ENCODE measurements around the gene NFATC1. TPM values are rescaled to one million over a fixed set of nuclear protein-coding genes. Genes with fewer than 3 reads are reported as not detected.

The NFATC1 gene
- total and polyA plus RNA-seq, 4 donors = 4.6 to 8.0 (median 6.8) TPM

DNA sequence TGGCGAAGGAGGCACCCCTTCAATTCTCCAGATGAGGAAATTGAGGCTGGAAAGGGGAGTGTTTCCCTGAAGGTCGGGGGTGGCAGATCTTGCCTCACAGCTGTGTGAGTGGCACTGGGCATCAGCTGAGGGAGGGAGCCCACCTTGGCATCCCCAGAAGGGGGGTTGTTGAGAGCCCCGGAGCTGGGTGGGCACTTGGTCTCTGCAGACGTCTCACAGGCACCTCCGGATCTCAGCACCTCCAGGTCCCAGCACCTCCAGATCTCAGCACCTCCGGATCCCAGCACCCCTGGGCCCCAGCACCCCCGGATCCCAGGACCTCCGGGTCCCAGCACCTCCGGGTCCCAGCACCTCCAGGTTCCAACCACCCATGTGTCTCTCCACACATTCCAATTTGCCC lies 137.9 kb downstream of the NFATC1 start:
- H3K27ac ChIP-seq (ENCODE audit: low read depth, low read length) = no peak overlapping the region
- 95% methylated on average over 9 of the region's 9 CpGs for WGBS (ENCODE audit: insufficient coverage)

DNA sequence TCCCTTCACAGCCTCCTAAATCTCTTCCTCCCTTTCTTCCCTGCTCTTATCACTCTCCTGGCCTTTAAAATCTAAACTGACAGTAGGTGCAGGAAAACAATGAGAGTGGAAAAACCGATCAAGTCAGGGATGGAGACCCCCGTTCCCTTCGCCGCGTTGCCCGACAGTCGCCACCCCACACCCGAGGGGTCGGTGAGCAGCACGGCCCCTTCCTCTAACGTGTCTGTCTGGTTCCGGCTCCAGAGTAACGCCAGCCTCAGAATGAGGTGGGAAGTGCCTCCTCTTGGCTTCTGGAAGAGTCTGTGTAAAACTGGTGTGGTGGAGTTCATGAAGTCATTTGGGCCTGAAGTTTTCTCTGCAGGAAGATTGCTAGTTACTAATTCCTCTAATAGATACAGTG lies 138.6 kb downstream of the NFATC1 start:
- Histone ChIP-seq H3K27me3 (ENCODE audit: control insufficient read depth, insufficient read depth, low read length) (peaks cover 6% of the 10 kb centered on the region), H3K36me3 (ENCODE audit: control insufficient read depth, insufficient read depth, low read length) (peaks cover 4% of the 10 kb centered on the region), H3K27ac (ENCODE audit: low read depth, low read length) (no peak overlapping the region), H3K9me3 (ENCODE audit: control insufficient read depth, insufficient read depth, low read length) (no peaks in the 10 kb centered on the region), H3K4me3 (ENCODE audit: low read depth, low read length) (no peak overlapping the region), H3K4me1 (ENCODE audit: control insufficient read depth, insufficient read depth, low read length) (peaks cover 16% of the 10 kb centered on the region)
- no peak for DNase-seq (ENCODE audit: low read depth in 4 of 6, low spot score in 6 of 6)
- 91% methylated on average over 13 of the region's 13 CpGs for WGBS (ENCODE audit: insufficient coverage)

More for the DNA sequence above, 137.9 kb downstream of the NFATC1 start:
- no peaks in the 10 kb centered on the region for H3K9me3 ChIP-seq (ENCODE audit: control insufficient read depth, insufficient read depth, low read length)
- no peak for DNase-seq (ENCODE audit: low read depth in 4 of 6, low spot score in 6 of 6)
- peaks cover 7% of the 10 kb centered on the region for H3K36me3 ChIP-seq (ENCODE audit: control insufficient read depth, insufficient read depth, low read length)
- peaks cover 6% of the 10 kb centered on the region for H3K27me3 ChIP-seq (ENCODE audit: control insufficient read depth, insufficient read depth, low read length)
- no peak overlapping the region for H3K4me3 ChIP-seq (ENCODE audit: low read depth, low read length)
- peaks cover 21% of the 10 kb centered on the region for H3K4me1 ChIP-seq (ENCODE audit: control insufficient read depth, insufficient read depth, low read length)

DNA sequence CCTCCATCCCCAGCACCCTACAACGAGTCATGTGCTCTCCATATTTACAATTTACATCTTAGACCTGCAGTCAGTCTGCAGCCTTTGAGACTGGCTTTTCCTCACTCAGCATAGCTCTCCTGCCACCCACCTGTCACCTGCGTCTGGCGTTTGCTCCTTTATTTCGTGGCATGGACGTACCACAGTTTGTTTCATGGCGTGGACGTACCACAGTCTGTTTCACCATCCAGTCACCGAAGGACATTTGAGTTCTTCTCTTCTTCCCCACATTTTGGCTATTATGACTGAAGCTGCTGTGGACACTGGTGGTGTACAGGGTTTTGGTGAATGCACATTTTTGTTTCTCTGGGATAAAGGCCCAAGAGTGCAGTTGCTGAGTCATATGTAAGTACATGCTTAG lies 142.0 kb downstream of the NFATC1 start:
- peaks cover 15% of the 10 kb centered on the region for H3K4me1 ChIP-seq (ENCODE audit: control insufficient read depth, insufficient read depth, low read length)
- no peak overlapping the region for H3K27ac ChIP-seq (ENCODE audit: low read depth, low read length)
- 93% methylated on average over 7 of the region's 8 CpGs for WGBS (ENCODE audit: insufficient coverage)
- H3K36me3 ChIP-seq (ENCODE audit: control insufficient read depth, insufficient read depth, low read length) = no peaks in the 10 kb centered on the region
- DNase-seq (ENCODE audit: low read depth in 4 of 6, low spot score in 6 of 6) = no peak
- H3K4me3 ChIP-seq (ENCODE audit: low read depth, low read length) = no peak overlapping the region
- no peaks in the 10 kb centered on the region for H3K9me3 ChIP-seq (ENCODE audit: control insufficient read depth, insufficient read depth, low read length)
- peaks cover 3% of the 10 kb centered on the region for H3K27me3 ChIP-seq (ENCODE audit: control insufficient read depth, insufficient read depth, low read length)

GRCh38 chr18:79538635-79539034 lies 142.9 kb downstream of the NFATC1 start:
- DNase-seq (ENCODE audit: low read depth in 4 of 6, low spot score in 6 of 6) = no peak
- Histone ChIP-seq H3K27me3 (ENCODE audit: control insufficient read depth, insufficient read depth, low read length) (no peaks in the 10 kb centered on the region), H3K9me3 (ENCODE audit: control insufficient read depth, insufficient read depth, low read length) (no peaks in the 10 kb centered on the region), H3K4me3 (ENCODE audit: low read depth, low read length) (no peak overlapping the region), H3K36me3 (ENCODE audit: control insufficient read depth, insufficient read depth, low read length) (no peaks in the 10 kb centered on the region), H3K27ac (ENCODE audit: low read depth, low read length) (no peak overlapping the region), H3K4me1 (ENCODE audit: control insufficient read depth, insufficient read depth, low read length) (peaks cover 11% of the 10 kb centered on the region)
- WGBS (ENCODE audit: insufficient coverage) = 92% methylated on average over 5 of the region's 12 CpGs

DNA sequence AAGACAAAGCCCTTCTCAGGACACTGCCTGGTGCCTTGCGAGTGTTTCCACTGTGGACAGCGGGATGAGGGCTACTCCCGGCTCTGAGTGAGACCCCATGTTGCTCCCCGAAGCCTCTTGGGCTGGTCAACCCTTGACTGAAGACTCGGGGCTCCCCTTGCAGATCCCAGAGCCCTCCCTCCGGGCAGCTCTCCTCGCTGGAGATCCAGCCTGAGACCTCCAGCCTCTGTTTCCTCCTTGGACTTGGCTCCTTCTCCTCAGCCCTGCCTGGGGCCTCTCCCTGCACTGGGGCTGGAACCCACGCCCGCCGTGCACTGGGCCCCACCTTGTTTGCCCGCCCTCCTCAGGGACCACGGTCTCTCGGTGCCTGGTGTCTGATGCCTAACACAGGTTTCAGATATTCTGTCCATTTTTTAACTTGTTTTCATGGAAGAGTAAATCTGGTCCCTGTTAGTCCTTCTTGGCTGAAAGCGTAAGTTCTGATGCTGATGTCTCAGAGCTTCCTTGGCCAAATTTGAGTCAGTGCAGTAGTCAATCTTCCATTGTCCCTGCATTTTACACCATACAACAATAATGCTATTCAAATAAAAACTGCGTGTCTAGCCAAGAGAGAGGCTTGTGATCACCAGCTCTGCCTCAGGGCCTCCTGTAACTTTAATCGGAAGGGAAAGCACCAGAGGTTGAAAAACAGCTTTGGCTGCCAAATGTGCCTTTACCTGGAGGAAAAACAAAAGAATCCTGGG lies 144.6 kb downstream of the NFATC1 start:
- Histone ChIP-seq H3K9me3 (ENCODE audit: control insufficient read depth, insufficient read depth, low read length) (no peaks in the 10 kb centered on the region), H3K27ac (ENCODE audit: low read depth, low read length) (no peak overlapping the region), H3K36me3 (ENCODE audit: control insufficient read depth, insufficient read depth, low read length) (no peaks in the 10 kb centered on the region), H3K27me3 (ENCODE audit: control insufficient read depth, insufficient read depth, low read length) (no peaks in the 10 kb centered on the region), H3K4me3 (ENCODE audit: low read depth, low read length) (no peak overlapping the region), H3K4me1 (ENCODE audit: control insufficient read depth, insufficient read depth, low read length) (peaks cover 26% of the 10 kb centered on the region)
- no peak for DNase-seq (ENCODE audit: low read depth in 4 of 6, low spot score in 6 of 6)
- WGBS (ENCODE audit: insufficient coverage) = 82% methylated on average over 14 of the region's 16 CpGs

GRCh38 chr18:79540904-79541282 lies 145.2 kb downstream of the NFATC1 start:
- Histone ChIP-seq H3K4me3 (ENCODE audit: low read depth, low read length) (no peak overlapping the region), H3K36me3 (ENCODE audit: control insufficient read depth, insufficient read depth, low read length) (no peaks in the 10 kb centered on the region), H3K27ac (ENCODE audit: low read depth, low read length) (no peak overlapping the region), H3K4me1 (ENCODE audit: control insufficient read depth, insufficient read depth, low read length) (peaks cover 26% of the 10 kb centered on the region), H3K9me3 (ENCODE audit: control insufficient read depth, insufficient read depth, low read length) (no peaks in the 10 kb centered on the region), H3K27me3 (ENCODE audit: control insufficient read depth, insufficient read depth, low read length) (no peaks in the 10 kb centered on the region)
- no peak for DNase-seq (ENCODE audit: low read depth in 4 of 6, low spot score in 6 of 6)
- 75% methylated on average over 12 of the region's 12 CpGs for WGBS (ENCODE audit: insufficient coverage)

GRCh38 chr18:79542213-79542612 lies 146.5 kb downstream of the NFATC1 start:
- DNase-seq (ENCODE audit: low read depth in 4 of 6, low spot score in 6 of 6) = no peak
- Histone ChIP-seq H3K36me3 (ENCODE audit: control insufficient read depth, insufficient read depth, low read length) (no peaks in the 10 kb centered on the region), H3K4me1 (ENCODE audit: control insufficient read depth, insufficient read depth, low read length) (peaks cover 34% of the 10 kb centered on the region), H3K4me3 (ENCODE audit: low read depth, low read length) (no peak overlapping the region), H3K27me3 (ENCODE audit: control insufficient read depth, insufficient read depth, low read length) (no peaks in the 10 kb centered on the region), H3K9me3 (ENCODE audit: control insufficient read depth, insufficient read depth, low read length) (no peaks in the 10 kb centered on the region), H3K27ac (ENCODE audit: low read depth, low read length) (no peak overlapping the region)
- WGBS (ENCODE audit: insufficient coverage) = 100% methylated on average over 2 of the region's 2 CpGs

DNA sequence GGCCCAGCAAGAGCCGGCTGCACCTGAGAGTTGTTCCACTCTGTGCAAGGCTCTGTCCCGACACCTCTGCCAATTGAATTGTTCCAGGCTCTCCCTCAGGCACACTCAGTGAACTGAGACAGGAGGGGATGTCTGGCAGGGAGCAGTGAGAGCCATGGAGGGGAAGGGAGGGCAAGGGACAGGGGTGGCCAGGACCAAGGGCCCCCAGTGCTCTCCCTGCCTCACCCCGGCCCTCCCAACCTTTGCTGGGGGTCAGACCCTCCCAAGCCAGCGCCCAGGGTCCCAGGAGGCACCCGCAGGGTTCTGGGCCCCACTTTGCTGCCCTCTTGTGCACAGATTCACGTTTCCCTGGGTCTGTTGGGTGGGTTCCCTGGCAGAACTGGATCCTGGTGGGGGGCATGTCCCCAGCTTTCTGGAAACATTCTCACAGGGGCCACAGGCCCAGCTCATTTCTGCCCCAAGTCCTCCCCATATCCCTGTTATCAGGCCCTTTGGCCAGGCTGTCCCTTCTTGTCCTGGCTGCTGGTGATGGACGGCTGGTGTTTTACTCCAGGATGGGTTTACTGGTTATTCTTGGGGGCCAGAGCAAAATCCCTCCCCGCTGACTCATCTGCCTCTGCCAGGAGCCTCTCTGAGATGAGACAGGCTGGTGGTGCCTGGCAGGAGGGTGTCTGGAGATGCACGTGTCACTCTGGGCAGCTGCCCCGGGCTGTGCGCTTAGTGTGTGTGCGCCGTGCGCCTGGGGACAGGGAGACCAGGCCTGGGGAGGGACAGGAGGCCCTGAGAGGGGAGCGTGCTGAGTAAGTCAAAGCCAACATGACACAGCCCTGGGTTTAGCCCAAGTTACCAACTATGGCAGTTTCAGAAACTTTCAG lies 147.4 kb downstream of the NFATC1 start:
- H3K9me3 ChIP-seq (ENCODE audit: control insufficient read depth, insufficient read depth, low read length) = no peaks in the 10 kb centered on the region
- no peaks in the 10 kb centered on the region for H3K27me3 ChIP-seq (ENCODE audit: control insufficient read depth, insufficient read depth, low read length)
- no peak overlapping the region for H3K27ac ChIP-seq (ENCODE audit: low read depth, low read length)
- H3K4me3 ChIP-seq (ENCODE audit: low read depth, low read length) = no peak overlapping the region
- H3K36me3 ChIP-seq (ENCODE audit: control insufficient read depth, insufficient read depth, low read length) = peaks cover 3% of the 10 kb centered on the region
- H3K4me1 ChIP-seq (ENCODE audit: control insufficient read depth, insufficient read depth, low read length) = peaks cover 43% of the 10 kb centered on the region
- 90% methylated on average over 12 of the region's 15 CpGs for WGBS (ENCODE audit: insufficient coverage)
- DNase-seq (ENCODE audit: low read depth in 4 of 6, low spot score in 6 of 6) = no peak

DNA sequence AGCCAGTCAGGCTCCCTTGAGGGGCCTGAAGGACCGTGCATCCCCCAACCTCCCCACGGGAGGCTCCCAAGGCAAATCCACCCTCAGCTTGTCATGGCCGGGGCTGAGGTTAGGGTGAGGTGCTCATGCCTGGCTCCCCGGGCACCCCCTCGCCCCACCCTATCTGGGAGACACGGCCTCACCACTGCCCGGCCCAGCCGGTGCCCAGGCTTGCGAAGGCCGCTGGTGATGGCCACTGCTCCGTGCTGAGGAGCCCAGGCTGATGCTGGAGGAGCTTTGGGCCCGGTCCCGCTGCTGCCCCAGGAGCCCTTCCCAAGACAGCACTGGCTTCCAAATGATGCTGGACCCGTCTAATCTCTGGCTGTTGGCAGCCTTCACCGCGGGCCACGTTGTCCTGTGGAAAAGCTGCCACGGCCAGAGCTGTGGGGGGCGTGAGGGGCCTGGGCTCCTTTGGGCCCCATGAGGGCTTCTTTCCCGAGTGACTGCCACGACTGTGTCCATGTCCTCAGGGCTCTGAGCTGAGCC lies 148.2 kb downstream of the NFATC1 start:
- DNase-seq (ENCODE audit: low read depth in 4 of 6, low spot score in 6 of 6) = no peak
- H3K4me1 ChIP-seq (ENCODE audit: control insufficient read depth, insufficient read depth, low read length) = peaks cover 51% of the 10 kb centered on the region
- H3K4me3 ChIP-seq (ENCODE audit: low read depth, low read length) = no peak overlapping the region
- no peaks in the 10 kb centered on the region for H3K9me3 ChIP-seq (ENCODE audit: control insufficient read depth, insufficient read depth, low read length)
- no peak overlapping the region for H3K27ac ChIP-seq (ENCODE audit: low read depth, low read length)
- peaks cover 3% of the 10 kb centered on the region for H3K36me3 ChIP-seq (ENCODE audit: control insufficient read depth, insufficient read depth, low read length)
- H3K27me3 ChIP-seq (ENCODE audit: control insufficient read depth, insufficient read depth, low read length) = no peaks in the 10 kb centered on the region
- WGBS (ENCODE audit: insufficient coverage) = 88% methylated on average over 21 of the region's 21 CpGs

Measured in spinal cord (tissue), 10 donors.